ENCODE measurements around the gene FAM120AOS.

FAM120AOS gene

DNA sequence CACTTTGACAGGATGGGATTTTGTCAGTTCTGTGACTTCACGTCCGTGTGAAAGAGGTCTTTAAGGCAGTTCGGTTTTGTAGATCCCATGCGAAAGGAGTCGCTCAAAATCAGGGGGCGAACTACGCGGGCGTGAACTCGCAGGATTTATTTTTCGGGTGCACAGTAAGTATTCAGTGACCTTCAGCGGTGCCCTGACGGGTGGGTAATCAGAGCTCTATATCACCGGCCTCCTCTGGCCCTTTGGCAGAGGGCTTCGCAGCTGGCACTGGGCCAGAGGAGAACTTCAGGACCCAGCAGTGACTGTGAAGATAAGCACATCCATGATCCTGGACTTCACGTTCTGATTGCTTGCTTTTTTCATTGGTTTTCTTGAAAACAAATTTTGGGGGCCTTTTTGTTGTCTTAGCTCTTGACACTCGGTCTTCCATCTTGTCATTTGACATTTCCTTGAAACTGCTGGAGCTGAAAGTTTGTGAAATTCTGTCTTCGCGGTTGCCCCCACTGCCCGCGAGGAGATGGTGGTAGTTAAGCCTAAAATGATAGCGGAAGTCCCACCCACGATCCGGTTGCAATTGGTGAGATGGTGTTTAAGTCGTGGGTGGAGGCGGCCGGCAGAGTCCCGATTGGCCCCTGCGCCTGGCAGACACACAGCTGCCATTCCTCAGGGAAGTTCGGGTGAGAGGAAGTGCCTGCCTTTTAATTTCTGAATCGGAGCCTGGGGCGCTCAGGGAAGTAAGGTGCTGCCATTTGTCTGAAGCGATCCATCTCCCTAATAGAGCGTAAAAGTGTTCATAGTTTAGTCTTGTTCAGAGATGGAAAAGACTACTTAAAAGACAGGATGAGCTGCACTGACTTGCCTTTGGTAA is at the start of gene FAM120AOS:
Gene FAM120AOS (minus strand): TSS at position 535 of the 868 bp plus-strand sequence. CDS start 872 bp downstream, outside the sequence.
- DNase-seq: peak; percentile 95
- in situ Hi-C loops (cut with HindIII; ENCODE audit: low pct_ligation_motif_present, low sequenced_read_pairs): no loop called here
- H3K27me3 ChIP-seq (replicated peaks): no peaks in the 10 kb centered on the region
- TF ChIP-seq, protein P1, sequence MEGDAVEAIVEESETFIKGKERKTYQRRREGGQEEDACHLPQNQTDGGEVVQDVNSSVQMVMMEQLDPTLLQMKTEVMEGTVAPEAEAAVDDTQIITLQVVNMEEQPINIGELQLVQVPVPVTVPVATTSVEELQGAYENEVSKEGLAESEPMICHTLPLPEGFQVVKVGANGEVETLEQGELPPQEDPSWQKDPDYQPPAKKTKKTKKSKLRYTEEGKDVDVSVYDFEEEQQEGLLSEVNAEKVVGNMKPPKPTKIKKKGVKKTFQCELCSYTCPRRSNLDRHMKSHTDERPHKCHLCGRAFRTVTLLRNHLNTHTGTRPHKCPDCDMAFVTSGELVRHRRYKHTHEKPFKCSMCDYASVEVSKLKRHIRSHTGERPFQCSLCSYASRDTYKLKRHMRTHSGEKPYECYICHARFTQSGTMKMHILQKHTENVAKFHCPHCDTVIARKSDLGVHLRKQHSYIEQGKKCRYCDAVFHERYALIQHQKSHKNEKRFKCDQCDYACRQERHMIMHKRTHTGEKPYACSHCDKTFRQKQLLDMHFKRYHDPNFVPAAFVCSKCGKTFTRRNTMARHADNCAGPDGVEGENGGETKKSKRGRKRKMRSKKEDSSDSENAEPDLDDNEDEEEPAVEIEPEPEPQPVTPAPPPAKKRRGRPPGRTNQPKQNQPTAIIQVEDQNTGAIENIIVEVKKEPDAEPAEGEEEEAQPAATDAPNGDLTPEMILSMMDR (IDR thresholded peaks at IDR 0.05; ENCODE audit: low read depth, low read length, missing control alignments): no peak
- peak within 1 kb of the TSS; percentile 82 for H3K4me3 ChIP-seq (ENCODE audit: low read depth, low read length)
- H3K36me3 ChIP-seq (replicated peaks): peaks cover 3% of the 10 kb centered on the region
- H3K27ac ChIP-seq: peak within 1 kb of the TSS; percentile 74

DNA sequence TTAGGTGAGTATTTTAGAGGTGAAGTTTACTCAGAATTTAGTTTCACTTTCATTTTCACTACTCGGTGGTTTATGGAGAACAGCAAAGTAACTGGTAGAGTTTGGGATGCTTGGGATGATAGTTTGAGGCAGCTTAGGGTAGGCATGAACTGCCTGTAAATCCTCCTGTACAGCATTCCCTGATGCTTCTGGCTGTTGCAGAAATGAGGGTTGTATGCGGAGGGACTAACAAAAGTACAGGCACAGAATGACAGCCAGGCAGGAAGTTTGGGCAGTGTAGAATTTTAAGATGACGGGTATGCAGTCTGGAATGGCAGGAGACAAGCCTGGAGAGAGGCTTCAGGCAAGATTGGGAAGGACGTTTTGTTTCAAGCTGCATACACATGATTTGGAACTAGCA is 48.0 kb upstream of the FAM120AOS start:
- peaks cover 39% of the 10 kb centered on the region for H3K36me3 ChIP-seq (replicated peaks)
- TF ChIP-seq, protein P1 (IDR thresholded peaks at IDR 0.05; ENCODE audit: low read depth, low read length, missing control alignments): no peak
- H3K27ac ChIP-seq: peak overlapping the region; percentile 16
- in situ Hi-C loops (cut with HindIII; ENCODE audit: low pct_ligation_motif_present, low sequenced_read_pairs): no loop called here
- H3K4me3 ChIP-seq (ENCODE audit: low read depth, low read length): peak overlapping the region; percentile 26
- no peaks in the 10 kb centered on the region for H3K27me3 ChIP-seq (replicated peaks)
- DNase-seq: no peak

DNA sequence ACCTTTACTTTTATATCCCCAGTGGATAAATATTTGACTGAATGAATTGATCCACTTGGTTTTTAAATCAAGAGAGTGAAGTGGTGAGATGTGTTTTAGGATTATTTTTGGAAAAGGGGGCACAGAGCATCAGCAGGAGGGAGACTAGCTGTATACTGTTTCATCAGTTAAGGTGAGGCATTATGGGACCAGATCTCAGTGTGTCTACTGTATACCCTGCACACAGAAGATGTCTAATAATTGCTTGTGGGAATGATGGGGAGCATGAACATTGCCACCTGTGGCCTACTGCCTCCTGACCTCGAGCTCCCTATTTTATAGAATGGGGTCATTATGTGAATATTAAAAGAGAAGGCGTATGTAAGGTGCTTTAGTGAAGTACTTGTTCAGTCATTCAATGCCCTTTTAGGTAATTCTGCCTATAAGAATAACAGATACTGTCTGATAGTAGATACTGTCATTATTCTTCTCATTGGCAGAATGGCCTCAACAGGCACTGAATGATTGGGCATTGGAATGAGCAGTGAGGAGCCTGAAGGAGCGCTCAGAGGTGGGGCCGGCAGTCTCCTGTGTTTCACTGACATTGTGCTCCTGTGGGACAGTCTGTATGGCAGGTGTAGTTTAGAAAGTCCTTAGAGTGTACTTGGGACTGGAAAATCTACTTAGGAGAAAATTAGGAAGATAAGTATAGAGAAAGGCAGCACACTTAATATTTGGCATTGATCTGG is 47.4 kb upstream of the FAM120AOS start:
- Histone ChIP-seq H3K27ac (no peak overlapping the region), H3K4me3 (ENCODE audit: low read depth, low read length) (no peak overlapping the region), H3K36me3 (replicated peaks) (peaks cover 39% of the 10 kb centered on the region)

DNA sequence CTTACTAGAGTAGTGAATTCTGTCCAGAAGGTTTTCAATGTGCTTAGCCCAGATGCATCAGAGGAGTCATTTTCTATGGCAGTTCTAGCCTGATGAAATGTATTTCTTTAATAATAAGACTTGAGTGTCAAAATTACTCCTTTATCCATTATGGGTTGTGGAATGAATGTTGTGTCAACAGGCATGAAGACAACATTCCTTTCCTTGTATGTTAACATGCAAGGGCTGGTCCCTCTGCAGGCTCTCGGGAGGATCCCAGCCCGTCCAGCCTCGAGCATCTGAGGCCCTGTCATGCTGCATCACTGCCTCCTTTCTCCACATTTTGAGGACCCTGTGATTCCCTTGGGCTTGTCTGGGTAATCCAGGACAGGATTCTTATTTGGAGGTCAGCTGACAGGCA is 42.9 kb upstream of the FAM120AOS start:
- Histone ChIP-seq H3K27me3 (replicated peaks) (no peaks in the 10 kb centered on the region), H3K36me3 (replicated peaks) (peaks cover 34% of the 10 kb centered on the region), H3K27ac (no peak overlapping the region), H3K4me3 (ENCODE audit: low read depth, low read length) (no peak overlapping the region)
- TF ChIP-seq, protein P1 (IDR thresholded peaks at IDR 0.05; ENCODE audit: low read depth, low read length, missing control alignments): no peak
- DNase-seq: no peak
- in situ Hi-C loops (cut with HindIII; ENCODE audit: low pct_ligation_motif_present, low sequenced_read_pairs): no loop called here

More for the DNA sequence above, 47.4 kb upstream of the FAM120AOS start:
- DNase-seq: no peak
- no peaks in the 10 kb centered on the region for H3K27me3 ChIP-seq (replicated peaks)
- TF ChIP-seq, protein P1 (IDR thresholded peaks at IDR 0.05; ENCODE audit: low read depth, low read length, missing control alignments): no peak
- in situ Hi-C loops (cut with HindIII; ENCODE audit: low pct_ligation_motif_present, low sequenced_read_pairs): no loop called here

DNA sequence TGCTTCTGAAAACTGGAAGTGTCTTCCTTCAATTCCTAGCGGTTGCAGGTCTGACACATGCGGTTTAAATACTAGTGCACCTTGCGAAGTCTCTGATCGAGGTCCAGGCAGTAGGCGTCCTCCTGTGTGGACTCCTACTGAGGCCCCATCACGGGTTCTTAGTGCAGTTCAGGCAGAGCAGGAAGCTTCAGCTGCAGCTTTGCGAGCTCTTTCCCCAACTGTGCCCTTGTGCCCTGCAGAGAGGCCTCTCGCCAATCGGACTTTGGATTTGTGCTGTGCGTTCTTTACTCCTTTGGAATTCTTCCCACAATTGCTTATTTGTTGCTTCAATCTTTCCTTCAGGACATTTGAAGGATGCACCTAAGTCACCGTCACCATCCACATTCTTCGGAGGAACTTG is 40.6 kb upstream of the FAM120AOS start:
- no peak for DNase-seq
- TF ChIP-seq, protein P1 (IDR thresholded peaks at IDR 0.05; ENCODE audit: low read depth, low read length, missing control alignments): no peak
- Histone ChIP-seq H3K27me3 (replicated peaks) (no peaks in the 10 kb centered on the region), H3K4me3 (ENCODE audit: low read depth, low read length) (no peak overlapping the region), H3K36me3 (replicated peaks) (peaks cover 23% of the 10 kb centered on the region), H3K27ac (no peak overlapping the region)
- in situ Hi-C loops (cut with HindIII; ENCODE audit: low pct_ligation_motif_present, low sequenced_read_pairs): no loop called here
